ENCODE results near the gene OGFOD3.
"Not testable (repeated sequence)": the region's sequence is repeated elsewhere in the genome, so short reads cannot be mapped to it uniquely, and the experiment has no call there.

OGFOD3 gene

GRCh38 chr17:82432017-82432416 lies 13.6 kb upstream of the OGFOD3 start:
- DNase-seq: no peak

- DNase-seq: no peak
Measured at GRCh38 chr17:82429824-82430223, 11.4 kb upstream of the OGFOD3 start.

GRCh38 chr17:82428546-82428945 lies 10.2 kb upstream of the OGFOD3 start:
- DNase-seq: no peak

- DNase-seq: no peak
Measured at GRCh38 chr17:82424863-82425159, 6.4 kb upstream of the OGFOD3 start.

GRCh38 chr17:82424001-82424862 lies 5.8 kb upstream of the OGFOD3 start:
- DNase-seq: peak; percentile 35

- DNase-seq: no peak
Measured at GRCh38 chr17:82419540-82419939, 1.2 kb upstream of the OGFOD3 start.

GRCh38 chr17:82416771-82417170 lies 1.6 kb downstream of the OGFOD3 start:
- no peak for DNase-seq

GRCh38 chr17:82416264-82416663 lies 2.1 kb downstream of the OGFOD3 start:
- DNase-seq: no peak

- no peak for DNase-seq
Measured at GRCh38 chr17:82415786-82416185, 2.6 kb downstream of the OGFOD3 start.

GRCh38 chr17:82415336-82415735 lies 3.0 kb downstream of the OGFOD3 start:
- DNase-seq: no peak

- peak; percentile 67 for DNase-seq
Measured at GRCh38 chr17:82414548-82415281, 3.7 kb downstream of the OGFOD3 start.

GRCh38 chr17:82412535-82413520 lies 5.6 kb downstream of the OGFOD3 start:
- DNase-seq: no peak

GRCh38 chr17:82412081-82412480 lies 6.3 kb downstream of the OGFOD3 start:
- not testable (repeated sequence) for DNase-seq

GRCh38 chr17:82411396-82412053 lies 6.9 kb downstream of the OGFOD3 start:
- no peak for DNase-seq

- DNase-seq: no peak
Measured at GRCh38 chr17:82410014-82410716, 8.2 kb downstream of the OGFOD3 start.

GRCh38 chr17:82408938-82409318 lies 9.5 kb downstream of the OGFOD3 start:
- no peak for DNase-seq

GRCh38 chr17:82408288-82408937 lies 10.0 kb downstream of the OGFOD3 start:
- no peak for DNase-seq

GRCh38 chr17:82407255-82407654 lies 11.1 kb downstream of the OGFOD3 start:
- no peak for DNase-seq

- no peak for DNase-seq
Measured at GRCh38 chr17:82406131-82406671, 12.2 kb downstream of the OGFOD3 start.

GRCh38 chr17:82405051-82405450 lies 13.3 kb downstream of the OGFOD3 start:
- no peak for DNase-seq
